ENCODE results near the gene ANAPC16. TPM values are rescaled to one million over a fixed set of nuclear protein-coding genes. Genes with fewer than 3 reads are reported as not detected.

ANAPC16 gene
- total RNA-seq, 2 donors from 2014 or later = 57.4 to 68.4 TPM

DNA sequence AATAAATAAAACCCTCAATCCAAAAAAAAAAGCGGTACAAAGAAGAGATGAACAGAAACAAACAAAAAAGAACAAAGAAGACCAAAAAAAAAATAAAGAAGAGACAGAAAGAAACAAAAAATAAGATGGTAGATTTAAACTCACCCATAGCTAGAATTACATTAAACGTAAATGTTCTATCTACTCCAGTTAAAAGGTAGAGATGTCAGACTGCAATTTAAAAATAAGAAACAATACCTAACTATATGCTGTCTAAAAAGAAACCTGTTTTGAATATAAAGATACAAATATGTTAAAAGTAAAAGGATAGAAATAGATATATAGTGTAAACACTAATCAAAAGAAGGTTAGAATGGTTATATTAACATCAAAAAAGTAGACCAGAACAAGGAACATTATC, 31.7 kb upstream of the ANAPC16 start:
- TF ChIP-seq, protein P1, sequence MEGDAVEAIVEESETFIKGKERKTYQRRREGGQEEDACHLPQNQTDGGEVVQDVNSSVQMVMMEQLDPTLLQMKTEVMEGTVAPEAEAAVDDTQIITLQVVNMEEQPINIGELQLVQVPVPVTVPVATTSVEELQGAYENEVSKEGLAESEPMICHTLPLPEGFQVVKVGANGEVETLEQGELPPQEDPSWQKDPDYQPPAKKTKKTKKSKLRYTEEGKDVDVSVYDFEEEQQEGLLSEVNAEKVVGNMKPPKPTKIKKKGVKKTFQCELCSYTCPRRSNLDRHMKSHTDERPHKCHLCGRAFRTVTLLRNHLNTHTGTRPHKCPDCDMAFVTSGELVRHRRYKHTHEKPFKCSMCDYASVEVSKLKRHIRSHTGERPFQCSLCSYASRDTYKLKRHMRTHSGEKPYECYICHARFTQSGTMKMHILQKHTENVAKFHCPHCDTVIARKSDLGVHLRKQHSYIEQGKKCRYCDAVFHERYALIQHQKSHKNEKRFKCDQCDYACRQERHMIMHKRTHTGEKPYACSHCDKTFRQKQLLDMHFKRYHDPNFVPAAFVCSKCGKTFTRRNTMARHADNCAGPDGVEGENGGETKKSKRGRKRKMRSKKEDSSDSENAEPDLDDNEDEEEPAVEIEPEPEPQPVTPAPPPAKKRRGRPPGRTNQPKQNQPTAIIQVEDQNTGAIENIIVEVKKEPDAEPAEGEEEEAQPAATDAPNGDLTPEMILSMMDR (conservative IDR thresholded peaks at IDR 0.05) = no peak
- Mint-ChIP-seq H3K4me3 (no peak overlapping the region), H3K9me3 (peaks cover 18% of the 10 kb centered on the region), H3K27ac (no peak overlapping the region), H3K4me1 (no peaks in the 10 kb centered on the region), H3K27me3 (ENCODE audit: insufficient read depth) (no peaks in the 10 kb centered on the region), H3K36me3 (ENCODE audit: low read depth) (peaks cover 50% of the 10 kb centered on the region)
- peaks cover 27% of the 10 kb centered on the region for H3K36me3 ChIP-seq (ENCODE audit: control insufficient read depth, insufficient read depth, low read length)
- H3K9me3 ChIP-seq (ENCODE audit: control insufficient read depth, low read length) = peaks cover 22% of the 10 kb centered on the region
- H3K27me3 ChIP-seq (ENCODE audit: control insufficient read depth, insufficient read depth, low read length, poor library complexity, severe bottlenecking) = no peaks in the 10 kb centered on the region
- 100% methylated on average over 1 of the region's 2 CpGs; no CpG with 5 or more reads in 1 of the 2 experiments for WGBS, 2 experiments (ENCODE audit: insufficient coverage in 1 of 2, insufficient read length in 1 of 2)
- H3K4me3 ChIP-seq (ENCODE audit: low read length) = no peak overlapping the region
- no peak for DNase-seq
- no peaks in the 10 kb centered on the region for H3K4me1 ChIP-seq (ENCODE audit: control insufficient read depth, insufficient read depth, low read length)
- no peak overlapping the region for H3K9ac ChIP-seq (ENCODE audit: extremely low read depth, low read length, poor library complexity, severe bottlenecking)
- H3K27ac ChIP-seq (ENCODE audit: low read depth, low read length) = no peak overlapping the region

DNA sequence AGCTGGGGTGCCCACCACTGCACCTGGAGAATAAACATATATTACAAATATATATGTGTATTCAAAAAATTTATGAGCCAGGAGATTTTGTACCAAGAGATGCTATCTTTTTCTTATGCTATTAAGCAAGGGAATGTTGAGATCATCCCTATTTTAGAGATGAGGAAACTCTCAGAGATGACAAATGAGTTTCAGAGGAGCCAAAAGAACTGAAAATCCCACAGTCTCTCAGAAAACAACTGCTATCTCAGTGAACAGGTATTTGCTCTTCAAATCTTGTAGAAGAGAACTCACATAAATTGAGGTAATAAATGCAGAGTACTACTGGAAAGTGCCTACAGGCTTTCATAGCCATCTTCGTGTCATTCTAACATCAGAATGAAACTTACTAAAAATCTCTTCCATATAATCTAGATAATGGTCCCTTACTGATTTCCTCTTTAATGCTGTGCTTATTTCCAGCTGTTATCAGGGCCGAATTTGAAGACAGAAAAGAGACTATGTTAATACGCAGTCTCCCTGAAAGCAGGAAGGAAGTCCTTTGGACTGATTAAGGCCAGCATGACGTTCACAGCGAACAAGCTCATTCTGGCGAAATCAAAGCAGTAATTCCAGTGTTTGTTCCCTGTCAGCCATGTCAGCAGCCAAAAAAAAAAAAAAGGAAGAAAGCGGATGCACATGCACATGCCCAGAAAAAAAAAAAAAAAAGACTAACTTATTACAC, 29.4 kb upstream of the ANAPC16 start:
- no peak overlapping the region for H3K27ac ChIP-seq (ENCODE audit: low read depth, low read length)
- H3K9ac ChIP-seq (ENCODE audit: extremely low read depth, low read length, poor library complexity, severe bottlenecking) = no peak overlapping the region
- Mint-ChIP-seq H3K9me3 (peaks cover 18% of the 10 kb centered on the region), H3K27me3 (ENCODE audit: insufficient read depth) (no peaks in the 10 kb centered on the region), H3K36me3 (ENCODE audit: low read depth) (peaks cover 54% of the 10 kb centered on the region), H3K4me3 (no peak overlapping the region), H3K4me1 (no peaks in the 10 kb centered on the region), H3K27ac (no peak overlapping the region)
- DNase-seq = no peak
- TF ChIP-seq, protein P1 (conservative IDR thresholded peaks at IDR 0.05) = no peak
- H3K4me1 ChIP-seq (ENCODE audit: control insufficient read depth, insufficient read depth, low read length) = no peaks in the 10 kb centered on the region
- WGBS, 2 experiments (ENCODE audit: insufficient coverage in 1 of 2, insufficient read length in 1 of 2) = 85 to 98% methylated on average over 6 to 7 of the region's 7 CpGs
- H3K9me3 ChIP-seq (ENCODE audit: control insufficient read depth, low read length) = peaks cover 22% of the 10 kb centered on the region
- H3K27me3 ChIP-seq (ENCODE audit: control insufficient read depth, insufficient read depth, low read length, poor library complexity, severe bottlenecking) = no peaks in the 10 kb centered on the region
- H3K36me3 ChIP-seq (ENCODE audit: control insufficient read depth, insufficient read depth, low read length) = peaks cover 23% of the 10 kb centered on the region
- H3K4me3 ChIP-seq (ENCODE audit: low read length) = no peak overlapping the region

DNA sequence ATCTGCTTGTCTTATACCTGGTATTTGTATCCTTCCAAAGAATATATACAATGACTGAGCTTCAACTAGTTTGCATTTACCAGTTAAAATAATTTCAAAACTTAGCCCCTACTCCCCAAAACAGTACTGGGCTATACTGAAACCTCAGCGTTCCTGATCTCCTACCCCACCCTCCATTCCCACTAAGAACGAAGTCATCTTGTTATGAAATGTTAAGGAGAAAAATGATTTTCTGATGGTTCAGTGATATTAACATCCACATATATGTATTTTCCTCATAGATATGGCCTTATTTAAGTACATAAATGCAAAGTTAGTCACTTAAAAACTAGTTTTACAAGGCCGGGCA, 28.9 kb upstream of the ANAPC16 start:
- no peak for DNase-seq
- H3K4me3 ChIP-seq (ENCODE audit: low read length) = no peak overlapping the region
- Mint-ChIP-seq H3K4me3 (no peak overlapping the region), H3K27ac (no peak overlapping the region), H3K9me3 (peaks cover 18% of the 10 kb centered on the region), H3K4me1 (no peaks in the 10 kb centered on the region), H3K36me3 (ENCODE audit: low read depth) (peaks cover 51% of the 10 kb centered on the region), H3K27me3 (ENCODE audit: insufficient read depth) (no peaks in the 10 kb centered on the region)
- TF ChIP-seq, protein P1 (conservative IDR thresholded peaks at IDR 0.05) = no peak
- H3K27ac ChIP-seq (ENCODE audit: low read depth, low read length) = no peak overlapping the region
- no peaks in the 10 kb centered on the region for H3K27me3 ChIP-seq (ENCODE audit: control insufficient read depth, insufficient read depth, low read length, poor library complexity, severe bottlenecking)
- peaks cover 22% of the 10 kb centered on the region for H3K9me3 ChIP-seq (ENCODE audit: control insufficient read depth, low read length)
- peaks cover 22% of the 10 kb centered on the region for H3K36me3 ChIP-seq (ENCODE audit: control insufficient read depth, insufficient read depth, low read length)
- 99% methylated on average over 2 of the region's 3 CpGs; no CpG with 5 or more reads in 1 of the 2 experiments for WGBS, 2 experiments (ENCODE audit: insufficient coverage in 1 of 2, insufficient read length in 1 of 2)
- no peaks in the 10 kb centered on the region for H3K4me1 ChIP-seq (ENCODE audit: control insufficient read depth, insufficient read depth, low read length)
- H3K9ac ChIP-seq (ENCODE audit: extremely low read depth, low read length, poor library complexity, severe bottlenecking) = no peak overlapping the region

Measured in endodermal cell (in vitro differentiated cells).